WTC11 (cell line): ENCODE results near the gene SDHA. TPM values are rescaled to one million over a fixed set of nuclear protein-coding genes. Genes with fewer than 3 reads are reported as not detected.

Experiments used
- ATAC-seq: fragments of 200-7000 bp; cut with Tn5 transposase; 2 replicates; pipeline ENCODE4 v1.10.0; 2021; ENCODE audit warnings: mild to moderate bottlenecking, moderate library complexity
- CTCF ChIA-PET: fragments of 300-600 bp; sonication (Branson Sonifier 250); formaldehyde crosslinking; loops from one replicate; lab custom pipeline; 2021; ENCODE audit warnings: antibody characterized with exemption; lab: Charles Lee
- POLR2A ChIA-PET: fragments of 350-600 bp; sonication (Branson Sonifier 250); formaldehyde crosslinking; loops from one replicate; lab custom pipeline; 2021; ENCODE audit warnings: antibody characterized with exemption; lab: Charles Lee
- DNase-seq: peaks from one replicate; pipeline ENCODE4 v3.0.0; 2021; ENCODE audit warnings: low spot score
- H3K27ac Mint-ChIP-seq: 2 replicates; pipeline ENCODE4 v1.8.0; 2021; ENCODE audit warnings: mixed read lengths
- H3K27me3 Mint-ChIP-seq: 2 replicates; pipeline ENCODE4 v1.8.0; 2021; ENCODE audit warnings: low read depth, mild to moderate bottlenecking, moderate library complexity, mixed read lengths
- H3K36me3 Mint-ChIP-seq: 2 replicates; pipeline ENCODE4 v1.8.0; 2021; ENCODE audit warnings: mixed read lengths
- H3K4me1 Mint-ChIP-seq: 2 replicates; pipeline ENCODE4 v1.8.0; 2022; ENCODE audit warnings: mixed read lengths
- H3K4me3 Mint-ChIP-seq: 2 replicates; pipeline ENCODE4 v1.8.0; 2021; ENCODE audit warnings: mild to moderate bottlenecking, moderate library complexity, mixed read lengths
- H3K9me3 Mint-ChIP-seq: 2 replicates; pipeline ENCODE4 v1.8.0; 2021; ENCODE audit warnings: mixed read lengths
- ARID4B ChIP-seq: sonication (generic); formaldehyde crosslinking; IDR thresholded peaks from 2 replicates; pipeline ENCODE4 v1.8.0; 2023; ENCODE audit warnings: missing genetic modification reagents, mild to moderate bottlenecking, borderline replicate concordance
- ATF2 ChIP-seq: sonication (generic); formaldehyde crosslinking; IDR thresholded peaks from 2 replicates; pipeline ENCODE4 v1.8.1; 2022; ENCODE audit warnings: low read depth, missing genetic modification reagents, borderline replicate concordance
- CBFB ChIP-seq: sonication (generic); formaldehyde crosslinking; IDR thresholded peaks from 2 replicates; pipeline ENCODE4 v1.8.1; 2022; ENCODE audit warnings: mild to moderate bottlenecking, low read depth, missing genetic modification reagents
- CREB1 ChIP-seq: sonication (generic); formaldehyde crosslinking; IDR thresholded peaks from 2 replicates; pipeline ENCODE4 v1.8.0; 2023; ENCODE audit warnings: mild to moderate bottlenecking, missing genetic modification reagents
- FOXP1 ChIP-seq: sonication (generic); formaldehyde crosslinking; IDR thresholded peaks from 2 replicates; pipeline ENCODE4 v1.8.0; 2022; ENCODE audit warnings: missing genetic modification reagents, mild to moderate bottlenecking, moderate library complexity, borderline replicate concordance
- IRF2 ChIP-seq: sonication (generic); formaldehyde crosslinking; IDR thresholded peaks from 2 replicates; pipeline ENCODE4 v1.8.0; 2022; ENCODE audit warnings: low read depth, missing genetic modification reagents, borderline replicate concordance
- KAT7 ChIP-seq: sonication (generic); formaldehyde crosslinking; IDR thresholded peaks from 2 replicates; pipeline ENCODE4 v1.8.1; 2023; ENCODE audit warnings: missing genetic modification reagents, mild to moderate bottlenecking, borderline replicate concordance
- NFE2L1 ChIP-seq: sonication (generic); formaldehyde crosslinking; IDR thresholded peaks from 2 replicates; pipeline ENCODE4 v1.8.1; 2023; ENCODE audit warnings: missing genetic modification reagents
- OVOL2 ChIP-seq: fragments of 250-450 bp; sonication (Bioruptor Pico); IDR thresholded peaks from 2 replicates; pipeline ENCODE4 v1.9.0; 2021; ENCODE audit warnings: mild to moderate bottlenecking, borderline replicate concordance
- PREB ChIP-seq: sonication (generic); formaldehyde crosslinking; IDR thresholded peaks from 2 replicates; pipeline ENCODE4 v1.8.1; 2022; ENCODE audit warnings: mild to moderate bottlenecking, missing genetic modification reagents, moderate library complexity, borderline replicate concordance
- TEAD1 ChIP-seq: sonication (generic); formaldehyde crosslinking; IDR thresholded peaks from 2 replicates; pipeline ENCODE4 v1.8.0; 2022; ENCODE audit warnings: mild to moderate bottlenecking, missing genetic modification reagents
- TP53 ChIP-seq: sonication (generic); formaldehyde crosslinking; IDR thresholded peaks from 2 replicates; pipeline ENCODE4 v1.8.1; 2023; ENCODE audit warnings: mild to moderate bottlenecking, missing genetic modification reagents
- ZBTB43 ChIP-seq: sonication (generic); formaldehyde crosslinking; IDR thresholded peaks from 2 replicates; pipeline ENCODE4 v1.8.1; 2023; ENCODE audit warnings: mild to moderate bottlenecking, missing genetic modification reagents
- ZNF219 ChIP-seq: sonication (generic); formaldehyde crosslinking; IDR thresholded peaks from 2 replicates; pipeline ENCODE4 v1.8.0; 2023; ENCODE audit warnings: missing genetic modification reagents, mild to moderate bottlenecking, borderline replicate concordance
- ZNF317 ChIP-seq: sonication (generic); formaldehyde crosslinking; IDR thresholded peaks from 2 replicates; pipeline ENCODE4 v1.8.1; 2023; ENCODE audit warnings: low read depth, mild to moderate bottlenecking, moderate library complexity, missing genetic modification reagents, borderline replicate concordance
- ZNF416 ChIP-seq: fragments of 250-450 bp; sonication (Bioruptor Pico); IDR thresholded peaks from 2 replicates; pipeline ENCODE4 v1.9.0; 2021; ENCODE audit warnings: mild to moderate bottlenecking, inconsistent platforms
- ZNF423 ChIP-seq: fragments of 250-450 bp; sonication (Bioruptor Pico); IDR thresholded peaks from 2 replicates; pipeline ENCODE4 v2.1.2; 2022; ENCODE audit warnings: mild to moderate bottlenecking, moderate library complexity
- total RNA-seq: library from RNA; stranded (reverse); gene quantifications from 3 replicates; pipeline ENCODE4 v1.2.3, GENCODE V29; 2021
- TF ChIP-seq, protein P1 (sequence below): sonication (generic); formaldehyde crosslinking; IDR thresholded peaks from 2 replicates; pipeline ENCODE4 v1.8.0; 2023; ENCODE audit warnings: mild to moderate bottlenecking, missing genetic modification reagents
- TF ChIP-seq, protein P2 (sequence below): sonication (generic); formaldehyde crosslinking; conservative IDR thresholded peaks from 2 replicates; pipeline ENCODE4 v1.8.1; 2023; ENCODE audit warnings: mild to moderate bottlenecking, low read depth, missing genetic modification reagents, moderate library complexity
- TF ChIP-seq, protein P3 (sequence below): sonication (generic); formaldehyde crosslinking; IDR thresholded peaks from 2 replicates; pipeline ENCODE4 v1.8.1; 2023; ENCODE audit warnings: mild to moderate bottlenecking, missing genetic modification reagents, moderate library complexity

The SDHA gene
- total RNA-seq, 1 experiment from 2014 or later: 145 TPM

DNA sequence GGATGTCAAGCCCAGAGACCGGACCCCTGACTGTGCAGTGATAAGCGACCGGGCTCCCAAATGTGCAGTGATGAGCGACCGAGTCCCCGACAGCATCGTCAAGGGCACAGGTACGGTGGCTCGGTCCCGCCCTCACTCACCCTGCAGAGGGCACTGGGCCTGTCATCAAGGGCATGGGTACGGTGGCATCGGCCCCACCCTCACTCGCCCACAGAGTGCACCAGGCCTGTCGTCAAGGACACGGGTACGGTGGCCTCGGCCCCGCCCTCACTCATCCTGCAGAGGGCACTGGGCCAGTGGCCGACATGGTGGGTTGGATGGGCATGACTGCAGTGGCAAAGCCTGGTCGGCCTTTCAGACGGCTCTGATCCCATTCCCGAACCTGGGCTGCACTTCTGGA is 36.6 kb upstream of the SDHA start:
- Mint-ChIP-seq H3K9me3 (no peaks in the 10 kb centered on the region), H3K27ac (no peak overlapping the region), H3K27me3 (no peaks in the 10 kb centered on the region), H3K36me3 (peaks cover 20% of the 10 kb centered on the region), H3K4me1 (peaks cover 13% of the 10 kb centered on the region), H3K4me3 (no peak overlapping the region)
- ChIA-PET CTCF (no interaction called here), POLR2A (no interaction called here)
- ATAC-seq: no peak
- DNase-seq: no peak
- TF ChIP-seq ARID4B (CRISPR knock-in tag): no peak
- TF ChIP-seq CBFB (CRISPR knock-in tag): no peak
- TF ChIP-seq CREB1 (CRISPR knock-in tag): no peak
- TF ChIP-seq NFE2L1 (CRISPR knock-in tag): no peak
- TF ChIP-seq ZNF219: no peak
- TF ChIP-seq ZNF416 (CRISPR knock-in tag): no peak
- TF ChIP-seq FOXP1 (CRISPR knock-in tag): no peak

GRCh38 chr5:182126-182525 is 36.0 kb upstream of the SDHA start:
- H3K27me3 Mint-ChIP-seq: no peaks in the 10 kb centered on the region
- ATAC-seq: no peak
- POLR2A ChIA-PET: no interaction called here
- H3K4me1 Mint-ChIP-seq: peaks cover 13% of the 10 kb centered on the region
- no peaks in the 10 kb centered on the region for H3K9me3 Mint-ChIP-seq
- H3K27ac Mint-ChIP-seq: no peak overlapping the region
- H3K36me3 Mint-ChIP-seq: peaks cover 20% of the 10 kb centered on the region
- no peak overlapping the region for H3K4me3 Mint-ChIP-seq
- DNase-seq: no peak
- CTCF ChIA-PET: no interaction called here
- TF ChIP-seq ATF2 (CRISPR knock-in tag) (no peak), ZNF423 (CRISPR knock-in tag) (no peak), ZNF317 (CRISPR knock-in tag) (no peak), TEAD1 (CRISPR knock-in tag) (no peak), OVOL2 (CRISPR knock-in tag) (no peak), IRF2 (CRISPR knock-in tag) (no peak), PREB (CRISPR knock-in tag) (no peak), KAT7 (CRISPR knock-in tag) (no peak), ZBTB43 (CRISPR knock-in tag) (no peak), TP53 (CRISPR knock-in tag) (no peak)
- TF ChIP-seq, protein P1, sequence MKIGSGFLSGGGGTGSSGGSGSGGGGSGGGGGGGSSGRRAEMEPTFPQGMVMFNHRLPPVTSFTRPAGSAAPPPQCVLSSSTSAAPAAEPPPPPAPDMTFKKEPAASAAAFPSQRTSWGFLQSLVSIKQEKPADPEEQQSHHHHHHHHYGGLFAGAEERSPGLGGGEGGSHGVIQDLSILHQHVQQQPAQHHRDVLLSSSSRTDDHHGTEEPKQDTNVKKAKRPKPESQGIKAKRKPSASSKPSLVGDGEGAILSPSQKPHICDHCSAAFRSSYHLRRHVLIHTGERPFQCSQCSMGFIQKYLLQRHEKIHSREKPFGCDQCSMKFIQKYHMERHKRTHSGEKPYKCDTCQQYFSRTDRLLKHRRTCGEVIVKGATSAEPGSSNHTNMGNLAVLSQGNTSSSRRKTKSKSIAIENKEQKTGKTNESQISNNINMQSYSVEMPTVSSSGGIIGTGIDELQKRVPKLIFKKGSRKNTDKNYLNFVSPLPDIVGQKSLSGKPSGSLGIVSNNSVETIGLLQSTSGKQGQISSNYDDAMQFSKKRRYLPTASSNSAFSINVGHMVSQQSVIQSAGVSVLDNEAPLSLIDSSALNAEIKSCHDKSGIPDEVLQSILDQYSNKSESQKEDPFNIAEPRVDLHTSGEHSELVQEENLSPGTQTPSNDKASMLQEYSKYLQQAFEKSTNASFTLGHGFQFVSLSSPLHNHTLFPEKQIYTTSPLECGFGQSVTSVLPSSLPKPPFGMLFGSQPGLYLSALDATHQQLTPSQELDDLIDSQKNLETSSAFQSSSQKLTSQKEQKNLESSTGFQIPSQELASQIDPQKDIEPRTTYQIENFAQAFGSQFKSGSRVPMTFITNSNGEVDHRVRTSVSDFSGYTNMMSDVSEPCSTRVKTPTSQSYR (CRISPR knock-in tag): no peak
- TF ChIP-seq, protein P2, sequence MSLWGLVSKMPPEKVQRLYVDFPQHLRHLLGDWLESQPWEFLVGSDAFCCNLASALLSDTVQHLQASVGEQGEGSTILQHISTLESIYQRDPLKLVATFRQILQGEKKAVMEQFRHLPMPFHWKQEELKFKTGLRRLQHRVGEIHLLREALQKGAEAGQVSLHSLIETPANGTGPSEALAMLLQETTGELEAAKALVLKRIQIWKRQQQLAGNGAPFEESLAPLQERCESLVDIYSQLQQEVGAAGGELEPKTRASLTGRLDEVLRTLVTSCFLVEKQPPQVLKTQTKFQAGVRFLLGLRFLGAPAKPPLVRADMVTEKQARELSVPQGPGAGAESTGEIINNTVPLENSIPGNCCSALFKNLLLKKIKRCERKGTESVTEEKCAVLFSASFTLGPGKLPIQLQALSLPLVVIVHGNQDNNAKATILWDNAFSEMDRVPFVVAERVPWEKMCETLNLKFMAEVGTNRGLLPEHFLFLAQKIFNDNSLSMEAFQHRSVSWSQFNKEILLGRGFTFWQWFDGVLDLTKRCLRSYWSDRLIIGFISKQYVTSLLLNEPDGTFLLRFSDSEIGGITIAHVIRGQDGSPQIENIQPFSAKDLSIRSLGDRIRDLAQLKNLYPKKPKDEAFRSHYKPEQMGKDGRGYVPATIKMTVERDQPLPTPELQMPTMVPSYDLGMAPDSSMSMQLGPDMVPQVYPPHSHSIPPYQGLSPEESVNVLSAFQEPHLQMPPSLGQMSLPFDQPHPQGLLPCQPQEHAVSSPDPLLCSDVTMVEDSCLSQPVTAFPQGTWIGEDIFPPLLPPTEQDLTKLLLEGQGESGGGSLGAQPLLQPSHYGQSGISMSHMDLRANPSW (CRISPR knock-in tag): no peak
- TF ChIP-seq, protein P3, sequence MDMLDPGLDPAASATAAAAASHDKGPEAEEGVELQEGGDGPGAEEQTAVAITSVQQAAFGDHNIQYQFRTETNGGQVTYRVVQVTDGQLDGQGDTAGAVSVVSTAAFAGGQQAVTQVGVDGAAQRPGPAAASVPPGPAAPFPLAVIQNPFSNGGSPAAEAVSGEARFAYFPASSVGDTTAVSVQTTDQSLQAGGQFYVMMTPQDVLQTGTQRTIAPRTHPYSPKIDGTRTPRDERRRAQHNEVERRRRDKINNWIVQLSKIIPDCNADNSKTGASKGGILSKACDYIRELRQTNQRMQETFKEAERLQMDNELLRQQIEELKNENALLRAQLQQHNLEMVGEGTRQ (CRISPR knock-in tag): no peak
